SU-DHL-6 (cell line): Measurements from ENCODE around the gene SLC30A10.

Experiments used
- CTCF ChIP-seq: fragments of 200-600 bp; sonication (generic); IDR thresholded peaks from one replicate; pipeline ENCODE4 v1.5.1; 2017; ENCODE audit warnings: antibody characterized with exemption, mild to moderate bottlenecking, low read length, moderate library complexity; ENCODE audit not compliant: insufficient read depth, poor library complexity, severe bottlenecking
- EZH2phosphoT487 ChIP-seq: fragments of 200-600 bp; sonication (generic), shearing (Covaris generic); conservative IDR thresholded peaks from 2 replicates; pipeline ENCODE4 v1.6.1; 2018; ENCODE audit warnings: mild to moderate bottlenecking, antibody characterized with exemption, low read length, moderate library complexity, mixed read lengths

GRCh38 chr1:219938706-219939105, 10.3 kb upstream of the SLC30A10 start:
- TF ChIP-seq CTCF (no peak), EZH2phosphoT487 (no peak)
